Hepatocyte (in vitro differentiated cells): ENCODE data around the gene ZNF521.

Experiments used
- EZH2 ChIP-seq: fragments of 200-600 bp; sonication (generic); IDR thresholded peaks from 2 replicates; pipeline ENCODE4 v1.6.1; 2016; ENCODE audit warnings: antibody characterized with exemption, mild to moderate bottlenecking, borderline replicate concordance
- TF ChIP-seq, protein P1 (sequence below): fragments of 200-600 bp; sonication (generic); IDR thresholded peaks from 2 replicates; pipeline ENCODE4 v1.5.1; 2016; ENCODE audit warnings: antibody characterized with exemption, mild to moderate bottlenecking; ENCODE audit not compliant: poor library complexity

DNA sequence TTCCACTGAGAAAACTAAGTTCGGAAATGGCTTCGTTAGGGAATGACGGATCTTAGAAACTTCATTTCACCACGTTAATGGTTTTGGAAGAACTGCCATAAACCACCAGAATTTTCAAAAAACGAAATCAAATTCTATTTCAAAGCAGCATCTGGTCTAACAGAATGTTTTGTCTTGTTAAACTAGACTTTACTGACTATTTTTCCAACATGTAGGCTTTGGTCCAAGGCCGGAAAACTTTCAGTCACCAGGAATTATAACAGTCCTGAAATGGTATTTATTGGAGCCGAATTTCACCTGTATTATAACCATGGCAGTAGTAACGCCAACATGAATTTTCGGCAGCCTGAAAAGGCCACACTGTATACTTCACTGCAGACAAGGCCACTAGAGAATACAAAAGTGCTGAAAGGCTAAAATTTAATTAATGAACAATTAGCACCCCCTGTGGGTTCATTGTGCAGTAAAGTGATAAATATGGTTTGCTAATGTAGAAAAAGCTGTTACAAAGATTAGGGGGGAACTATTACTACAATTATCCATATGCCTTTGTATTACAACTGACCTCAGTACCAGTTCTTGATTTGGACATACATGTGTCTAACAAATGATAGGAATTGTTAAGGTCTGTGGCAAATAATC, 116.4 kb downstream of the ZNF521 start:
- TF ChIP-seq EZH2 = no peak
- TF ChIP-seq, protein P1, sequence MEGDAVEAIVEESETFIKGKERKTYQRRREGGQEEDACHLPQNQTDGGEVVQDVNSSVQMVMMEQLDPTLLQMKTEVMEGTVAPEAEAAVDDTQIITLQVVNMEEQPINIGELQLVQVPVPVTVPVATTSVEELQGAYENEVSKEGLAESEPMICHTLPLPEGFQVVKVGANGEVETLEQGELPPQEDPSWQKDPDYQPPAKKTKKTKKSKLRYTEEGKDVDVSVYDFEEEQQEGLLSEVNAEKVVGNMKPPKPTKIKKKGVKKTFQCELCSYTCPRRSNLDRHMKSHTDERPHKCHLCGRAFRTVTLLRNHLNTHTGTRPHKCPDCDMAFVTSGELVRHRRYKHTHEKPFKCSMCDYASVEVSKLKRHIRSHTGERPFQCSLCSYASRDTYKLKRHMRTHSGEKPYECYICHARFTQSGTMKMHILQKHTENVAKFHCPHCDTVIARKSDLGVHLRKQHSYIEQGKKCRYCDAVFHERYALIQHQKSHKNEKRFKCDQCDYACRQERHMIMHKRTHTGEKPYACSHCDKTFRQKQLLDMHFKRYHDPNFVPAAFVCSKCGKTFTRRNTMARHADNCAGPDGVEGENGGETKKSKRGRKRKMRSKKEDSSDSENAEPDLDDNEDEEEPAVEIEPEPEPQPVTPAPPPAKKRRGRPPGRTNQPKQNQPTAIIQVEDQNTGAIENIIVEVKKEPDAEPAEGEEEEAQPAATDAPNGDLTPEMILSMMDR = no peak
